Measurements from ENCODE around the gene CAMSAP1. TPM values are rescaled to one million over a fixed set of nuclear protein-coding genes. Genes with fewer than 3 reads are reported as not detected.

The CAMSAP1 gene
- total and polyA plus RNA-seq, 2 donors (not counting 1 experiment from before 2014, with no cell fraction given), result 6.6 to 31.0 TPM

- H3K9me3 Mint-ChIP-seq (ENCODE audit: insufficient read depth), result no peaks in the 10 kb centered on the region
- Histone ChIP-seq H3K4me1 (ENCODE audit: control insufficient read depth in 2 of 2, insufficient read depth in 2 of 2, low read length in 2 of 2) (no peaks in the 10 kb centered on the region), H3K4me2 (replicated peaks; ENCODE audit: low read depth, low read length, poor library complexity, severe bottlenecking) (no peak overlapping the region), H3K4me3 (ENCODE audit: control extremely low read depth in 1 of 5, extremely low read depth in 1 of 5, insufficient read depth in 1 of 5, low read depth in 2 of 5, low read length in 4 of 5) (no peak overlapping the region), H3K9ac (ENCODE audit: low read length) (no peak overlapping the region), H3K27ac (ENCODE audit: low read length in 2 of 2) (no peak overlapping the region), H3K36me3 (replicated peaks in 1 of 2; ENCODE audit: control extremely low read depth in 1 of 2, control insufficient read depth in 1 of 2, extremely low read depth in 1 of 2, insufficient read depth in 2 of 2, low read length in 1 of 2) (peaks cover 0 to 5% of the 10 kb centered on the region in 2 experiments), H2AFZ (ENCODE audit: insufficient read depth, low read depth, low read length, poor library complexity, severe bottlenecking) (no peak overlapping the region), H4K20me1 (ENCODE audit: control insufficient read depth, insufficient read depth, low read length, poor library complexity, severe bottlenecking) (peaks cover 8% of the 10 kb centered on the region), H3K27me3 (replicated peaks in 1 of 4; ENCODE audit: control extremely low read depth in 1 of 4, control insufficient read depth in 3 of 4, insufficient read depth in 4 of 4, low read length in 3 of 4) (no peaks in the 10 kb centered on the region), H3K79me2 (ENCODE audit: control insufficient read depth, insufficient read depth, low read length) (peaks cover 51% of the 10 kb centered on the region), H3K9me3 (ENCODE audit: control extremely low read depth in 1 of 3, control insufficient read depth in 2 of 3, insufficient read depth in 1 of 3, low read length in 2 of 3) (no peaks in the 10 kb centered on the region)
- intact Hi-C loops (cut with micrococcal nuclease), result no loop called here
- no peak for TF ChIP-seq EZH2 (IDR thresholded peaks at IDR 0.05; ENCODE audit: borderline replicate concordance, insufficient read depth, low read depth, low read length, poor library complexity, severe bottlenecking)
- TF ChIP-seq CTCF (IDR thresholded peaks at IDR 0.05), result no peak
- DNase-seq (no peak), ATAC-seq (ENCODE audit: low read depth) (no peak)
- WGBS (ENCODE audit: insufficient coverage), result 89% methylated on average over 9 of the region's 11 CpGs
- H3K27ac Mint-ChIP-seq, result no peak overlapping the region
- H3K4me1 Mint-ChIP-seq, result peaks cover 5% of the 10 kb centered on the region
- H3K27me3 Mint-ChIP-seq, result no peaks in the 10 kb centered on the region
- H3K4me3 Mint-ChIP-seq, result no peak overlapping the region
- ChIA-PET POLR2A (interaction anchor here (0.7 kb wide), 1 partner anchor 44 kb away, joined by 3 read pairs; no protein-coding TSS in a partner anchor), CTCF (interaction anchor here (1.5 kb wide), 1 partner anchor 245 kb away, joined by 4 read pairs; no protein-coding TSS in a partner anchor)
Observed at GRCh38 chr9:135877791-135878527, 29.4 kb downstream of the CAMSAP1 start.

GRCh38 chr9:135876936-135877335 lies 30.4 kb downstream of the CAMSAP1 start:
- H3K27ac Mint-ChIP-seq, result no peak overlapping the region
- DNase-seq, result no peak
- H3K9me3 Mint-ChIP-seq (ENCODE audit: insufficient read depth), result no peaks in the 10 kb centered on the region
- Histone ChIP-seq H3K27me3 (replicated peaks in 1 of 4; ENCODE audit: control extremely low read depth in 1 of 4, control insufficient read depth in 3 of 4, insufficient read depth in 4 of 4, low read length in 3 of 4) (no peaks in the 10 kb centered on the region), H3K36me3 (replicated peaks in 1 of 2; ENCODE audit: control extremely low read depth in 1 of 2, control insufficient read depth in 1 of 2, extremely low read depth in 1 of 2, insufficient read depth in 2 of 2, low read length in 1 of 2) (peaks cover 0 to 5% of the 10 kb centered on the region in 2 experiments), H3K4me2 (replicated peaks; ENCODE audit: low read depth, low read length, poor library complexity, severe bottlenecking) (no peak overlapping the region), H3K9me3 (ENCODE audit: control extremely low read depth in 1 of 3, control insufficient read depth in 2 of 3, insufficient read depth in 1 of 3, low read length in 2 of 3) (no peaks in the 10 kb centered on the region), H3K79me2 (ENCODE audit: control insufficient read depth, insufficient read depth, low read length) (peaks cover 51% of the 10 kb centered on the region), H3K4me1 (ENCODE audit: control insufficient read depth in 2 of 2, insufficient read depth in 2 of 2, low read length in 2 of 2) (no peaks in the 10 kb centered on the region), H4K20me1 (ENCODE audit: control insufficient read depth, insufficient read depth, low read length, poor library complexity, severe bottlenecking) (peaks cover 4% of the 10 kb centered on the region), H3K4me3 (ENCODE audit: control extremely low read depth in 1 of 5, extremely low read depth in 1 of 5, insufficient read depth in 1 of 5, low read depth in 2 of 5, low read length in 4 of 5) (no peak overlapping the region), H2AFZ (ENCODE audit: insufficient read depth, low read depth, low read length, poor library complexity, severe bottlenecking) (no peak overlapping the region), H3K27ac (ENCODE audit: low read length in 2 of 2) (no peak overlapping the region), H3K9ac (ENCODE audit: low read length) (no peak overlapping the region)
- H3K4me1 Mint-ChIP-seq, result peaks cover 7% of the 10 kb centered on the region
- TF ChIP-seq EZH2 (IDR thresholded peaks at IDR 0.05; ENCODE audit: borderline replicate concordance, insufficient read depth, low read depth, low read length, poor library complexity, severe bottlenecking), result no peak
- TF ChIP-seq CTCF (IDR thresholded peaks at IDR 0.05), result no peak
- POLR2A ChIA-PET, result interaction anchor here (0.7 kb wide), 1 partner anchor 45 kb away, joined by 3 read pairs; no protein-coding TSS in a partner anchor
- no peak overlapping the region for H3K4me3 Mint-ChIP-seq
- intact Hi-C loops (cut with micrococcal nuclease), result no loop called here
- H3K27me3 Mint-ChIP-seq, result no peaks in the 10 kb centered on the region
- ATAC-seq (ENCODE audit: low read depth), result no peak
- WGBS (ENCODE audit: insufficient coverage), result 100% methylated on average over 3 of the region's 6 CpGs
- CTCF ChIA-PET, result interaction anchor here (1.5 kb wide), 1 partner anchor 246 kb away, joined by 4 read pairs; no protein-coding TSS in a partner anchor
